ENCODE measurements around the gene RNF167.

DNA sequence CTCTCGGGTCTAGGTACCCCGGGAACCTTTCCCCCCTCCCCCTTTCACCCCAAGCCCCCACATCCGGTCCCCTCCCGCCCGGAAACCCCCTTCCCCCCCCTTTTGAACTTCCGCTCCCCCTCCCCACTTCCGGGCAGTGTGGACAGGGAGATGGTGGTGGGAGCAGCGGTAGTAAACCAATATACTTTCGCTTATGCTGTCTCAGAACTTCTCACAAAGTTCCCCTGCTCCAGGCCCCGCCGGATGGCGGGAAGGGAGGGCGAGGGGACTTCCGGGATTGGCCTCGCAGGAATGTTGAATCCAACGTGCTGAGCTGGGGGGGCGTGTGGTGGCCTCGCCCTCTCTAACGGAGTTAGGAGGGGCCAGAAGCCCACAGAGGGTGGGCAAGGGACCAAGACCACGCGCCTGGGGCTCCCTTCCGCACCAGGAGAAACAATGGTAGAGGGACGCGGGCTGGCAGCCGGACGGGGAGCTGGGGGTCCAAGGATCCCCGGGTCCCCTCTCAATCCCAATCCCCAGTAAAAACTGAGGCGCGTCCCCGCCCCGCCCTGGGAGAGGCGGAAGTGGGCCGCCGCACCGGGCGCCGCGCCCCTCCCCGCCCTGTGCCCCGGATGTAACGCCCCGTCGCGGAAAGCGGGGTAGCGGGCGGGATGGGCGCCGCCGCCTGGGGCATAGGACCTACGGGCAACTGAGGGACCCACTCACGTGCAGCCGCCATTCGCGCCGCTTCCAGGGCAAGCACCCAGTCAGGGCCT, 7.5 kb downstream of the RNF167 start:
- TF ChIP-seq, protein P1, sequence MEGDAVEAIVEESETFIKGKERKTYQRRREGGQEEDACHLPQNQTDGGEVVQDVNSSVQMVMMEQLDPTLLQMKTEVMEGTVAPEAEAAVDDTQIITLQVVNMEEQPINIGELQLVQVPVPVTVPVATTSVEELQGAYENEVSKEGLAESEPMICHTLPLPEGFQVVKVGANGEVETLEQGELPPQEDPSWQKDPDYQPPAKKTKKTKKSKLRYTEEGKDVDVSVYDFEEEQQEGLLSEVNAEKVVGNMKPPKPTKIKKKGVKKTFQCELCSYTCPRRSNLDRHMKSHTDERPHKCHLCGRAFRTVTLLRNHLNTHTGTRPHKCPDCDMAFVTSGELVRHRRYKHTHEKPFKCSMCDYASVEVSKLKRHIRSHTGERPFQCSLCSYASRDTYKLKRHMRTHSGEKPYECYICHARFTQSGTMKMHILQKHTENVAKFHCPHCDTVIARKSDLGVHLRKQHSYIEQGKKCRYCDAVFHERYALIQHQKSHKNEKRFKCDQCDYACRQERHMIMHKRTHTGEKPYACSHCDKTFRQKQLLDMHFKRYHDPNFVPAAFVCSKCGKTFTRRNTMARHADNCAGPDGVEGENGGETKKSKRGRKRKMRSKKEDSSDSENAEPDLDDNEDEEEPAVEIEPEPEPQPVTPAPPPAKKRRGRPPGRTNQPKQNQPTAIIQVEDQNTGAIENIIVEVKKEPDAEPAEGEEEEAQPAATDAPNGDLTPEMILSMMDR (conservative IDR thresholded peaks at IDR 0.05; ENCODE audit: low read length), result no peak
- no peak for TF ChIP-seq EZH2phosphoT487 (IDR thresholded peaks at IDR 0.05; ENCODE audit: borderline replicate concordance)

Measured in Loucy (cell line).